ENCODE measurements around the gene FLNB. TPM values are rescaled to one million over a fixed set of nuclear protein-coding genes. Genes with fewer than 3 reads are reported as not detected.

The FLNB gene
- total RNA-seq, 1 donor from 2014 or later = 32.0 TPM

DNA sequence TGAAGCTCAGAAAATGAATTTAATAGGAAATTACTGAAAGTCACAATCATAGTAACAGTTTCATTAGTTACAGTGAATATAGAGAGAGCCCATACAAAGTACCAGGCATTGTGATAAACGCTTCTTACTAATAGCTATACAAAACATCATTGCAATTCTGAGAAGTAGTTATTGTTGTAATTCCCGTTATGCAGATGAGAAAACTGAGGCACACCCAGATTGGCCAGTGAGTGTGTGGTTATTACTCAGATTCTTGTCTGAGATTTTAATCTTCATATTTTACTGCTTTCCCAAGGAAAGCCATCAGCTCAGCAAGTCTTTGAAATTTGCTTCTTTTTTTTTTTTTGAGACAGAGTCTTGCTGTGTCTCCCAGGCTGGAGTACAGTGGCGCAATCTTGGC is 14.3 kb downstream of the FLNB start:
- Histone ChIP-seq H3K27me3 (no peaks in the 10 kb centered on the region), H3F3A (ENCODE audit: low read depth) (peaks cover 31% of the 10 kb centered on the region), H3K9me3 (ENCODE audit: low read depth) (no peaks in the 10 kb centered on the region), H3K79me2 (ENCODE audit: low read depth) (peaks cover 66% of the 10 kb centered on the region), H2AFZ (replicated peaks) (no peak overlapping the region), H3K4me3 (no peak overlapping the region), H3K9ac (no peak overlapping the region), H4K20me1 (ENCODE audit: low read depth) (peaks cover 54% of the 10 kb centered on the region), H3K4me1 (peaks cover 33% of the 10 kb centered on the region), H3K27ac (no peak overlapping the region), H3K4me2 (no peak overlapping the region), H3K36me3 (no peaks in the 10 kb centered on the region)
- no peaks in the 10 kb centered on the region for H3K9me3 Mint-ChIP-seq
- no peaks in the 10 kb centered on the region for H3K27me3 Mint-ChIP-seq (ENCODE audit: insufficient read depth, low read depth)
- no peak overlapping the region for H3K27ac Mint-ChIP-seq
- peaks cover 22% of the 10 kb centered on the region for H3K4me1 Mint-ChIP-seq
- H3K36me3 Mint-ChIP-seq = no peaks in the 10 kb centered on the region
- TF ChIP-seq EZH2 (IDR thresholded peaks at IDR 0.05) (no peak), EZH2phosphoT487 (IDR thresholded peaks at IDR 0.05) (no peak)
- TF ChIP-seq, protein P1, sequence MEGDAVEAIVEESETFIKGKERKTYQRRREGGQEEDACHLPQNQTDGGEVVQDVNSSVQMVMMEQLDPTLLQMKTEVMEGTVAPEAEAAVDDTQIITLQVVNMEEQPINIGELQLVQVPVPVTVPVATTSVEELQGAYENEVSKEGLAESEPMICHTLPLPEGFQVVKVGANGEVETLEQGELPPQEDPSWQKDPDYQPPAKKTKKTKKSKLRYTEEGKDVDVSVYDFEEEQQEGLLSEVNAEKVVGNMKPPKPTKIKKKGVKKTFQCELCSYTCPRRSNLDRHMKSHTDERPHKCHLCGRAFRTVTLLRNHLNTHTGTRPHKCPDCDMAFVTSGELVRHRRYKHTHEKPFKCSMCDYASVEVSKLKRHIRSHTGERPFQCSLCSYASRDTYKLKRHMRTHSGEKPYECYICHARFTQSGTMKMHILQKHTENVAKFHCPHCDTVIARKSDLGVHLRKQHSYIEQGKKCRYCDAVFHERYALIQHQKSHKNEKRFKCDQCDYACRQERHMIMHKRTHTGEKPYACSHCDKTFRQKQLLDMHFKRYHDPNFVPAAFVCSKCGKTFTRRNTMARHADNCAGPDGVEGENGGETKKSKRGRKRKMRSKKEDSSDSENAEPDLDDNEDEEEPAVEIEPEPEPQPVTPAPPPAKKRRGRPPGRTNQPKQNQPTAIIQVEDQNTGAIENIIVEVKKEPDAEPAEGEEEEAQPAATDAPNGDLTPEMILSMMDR (IDR thresholded peaks at IDR 0.05) = no peak
- H3K4me3 Mint-ChIP-seq = no peak overlapping the region
- DNase-seq (ENCODE audit: low spot score) = no peak

DNA sequence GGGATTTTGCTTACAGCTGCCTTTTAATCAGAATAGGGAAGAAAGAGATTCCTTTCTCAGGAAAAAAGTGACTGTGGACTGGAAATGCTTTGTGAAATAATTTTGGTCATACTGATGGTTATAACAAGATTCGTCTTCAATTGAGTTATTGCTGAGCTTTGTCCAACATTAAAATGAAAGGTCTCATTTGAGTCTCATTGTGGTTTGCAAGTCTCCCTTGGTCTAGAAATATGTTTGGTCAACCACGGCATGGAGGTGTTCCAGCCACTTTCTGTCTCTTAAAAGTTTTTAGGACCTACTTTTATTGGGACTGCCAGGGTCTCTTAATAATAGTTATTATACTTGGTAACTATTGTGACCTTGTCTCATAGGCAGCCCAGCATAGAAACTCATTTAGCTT is 15.3 kb downstream of the FLNB start:
- no peaks in the 10 kb centered on the region for H3K27me3 Mint-ChIP-seq (ENCODE audit: insufficient read depth, low read depth)
- H2AFZ ChIP-seq (replicated peaks) = no peak overlapping the region
- H3K4me3 Mint-ChIP-seq = no peak overlapping the region
- no peak for DNase-seq (ENCODE audit: low spot score)
- peaks cover 55% of the 10 kb centered on the region for H4K20me1 ChIP-seq (ENCODE audit: low read depth)
- no peak overlapping the region for H3K4me2 ChIP-seq
- peaks cover 70% of the 10 kb centered on the region for H3K79me2 ChIP-seq (ENCODE audit: low read depth)
- H3K9ac ChIP-seq = no peak overlapping the region
- H3K36me3 Mint-ChIP-seq = no peaks in the 10 kb centered on the region
- H3K4me1 Mint-ChIP-seq = peaks cover 25% of the 10 kb centered on the region
- no peaks in the 10 kb centered on the region for H3K9me3 ChIP-seq (ENCODE audit: low read depth)
- peaks cover 25% of the 10 kb centered on the region for H3F3A ChIP-seq (ENCODE audit: low read depth)
- H3K27me3 ChIP-seq = no peaks in the 10 kb centered on the region
- no peaks in the 10 kb centered on the region for H3K9me3 Mint-ChIP-seq
- H3K27ac ChIP-seq = no peak overlapping the region
- H3K27ac Mint-ChIP-seq = no peak overlapping the region
- H3K36me3 ChIP-seq = no peaks in the 10 kb centered on the region
- H3K4me1 ChIP-seq = peaks cover 29% of the 10 kb centered on the region
- H3K4me3 ChIP-seq = no peak overlapping the region
- TF ChIP-seq EZH2 (IDR thresholded peaks at IDR 0.05) (no peak), EZH2phosphoT487 (IDR thresholded peaks at IDR 0.05) (no peak)
- TF ChIP-seq, protein P1 (IDR thresholded peaks at IDR 0.05) = no peak

DNA sequence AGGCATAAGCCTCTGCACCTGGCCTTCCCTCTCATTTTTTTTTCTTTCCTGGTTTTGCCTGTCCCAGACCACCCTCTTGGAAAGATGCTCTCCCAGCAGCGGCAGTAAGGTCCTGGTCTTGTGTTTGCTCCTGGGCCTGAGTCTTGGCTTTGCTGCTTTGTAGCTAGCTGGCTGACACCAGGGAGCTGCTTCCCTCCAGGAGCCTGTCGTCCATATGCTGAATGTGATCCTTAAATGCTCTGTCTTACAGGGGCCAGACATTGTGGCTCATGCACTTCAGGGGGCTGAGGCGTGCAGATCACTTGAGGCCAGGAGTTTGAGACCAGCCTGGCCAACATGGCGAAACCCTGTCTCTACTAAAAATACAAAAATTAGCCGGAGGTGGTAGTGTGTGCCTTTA is 17.2 kb downstream of the FLNB start:
- no peak overlapping the region for H3K4me3 Mint-ChIP-seq
- Histone ChIP-seq H3K9me3 (ENCODE audit: low read depth) (no peaks in the 10 kb centered on the region), H3K27ac (no peak overlapping the region), H2AFZ (replicated peaks) (no peak overlapping the region), H3K9ac (no peak overlapping the region), H4K20me1 (ENCODE audit: low read depth) (peaks cover 46% of the 10 kb centered on the region), H3K4me3 (no peak overlapping the region), H3K4me1 (peaks cover 23% of the 10 kb centered on the region), H3F3A (ENCODE audit: low read depth) (peaks cover 18% of the 10 kb centered on the region), H3K27me3 (no peaks in the 10 kb centered on the region), H3K36me3 (no peaks in the 10 kb centered on the region), H3K79me2 (ENCODE audit: low read depth) (peaks cover 78% of the 10 kb centered on the region), H3K4me2 (no peak overlapping the region)
- no peak for DNase-seq (ENCODE audit: low spot score)
- H3K27ac Mint-ChIP-seq = peak overlapping the region; percentile 87
- H3K27me3 Mint-ChIP-seq (ENCODE audit: insufficient read depth, low read depth) = no peaks in the 10 kb centered on the region
- H3K4me1 Mint-ChIP-seq = peaks cover 19% of the 10 kb centered on the region
- no peak for TF ChIP-seq EZH2 (IDR thresholded peaks at IDR 0.05)
- TF ChIP-seq, protein P1 (IDR thresholded peaks at IDR 0.05) = no peak
- no peak for TF ChIP-seq EZH2phosphoT487 (IDR thresholded peaks at IDR 0.05)
- no peaks in the 10 kb centered on the region for H3K36me3 Mint-ChIP-seq
- no peaks in the 10 kb centered on the region for H3K9me3 Mint-ChIP-seq
